Measurements from ENCODE around the gene CCDC73.

DNA sequence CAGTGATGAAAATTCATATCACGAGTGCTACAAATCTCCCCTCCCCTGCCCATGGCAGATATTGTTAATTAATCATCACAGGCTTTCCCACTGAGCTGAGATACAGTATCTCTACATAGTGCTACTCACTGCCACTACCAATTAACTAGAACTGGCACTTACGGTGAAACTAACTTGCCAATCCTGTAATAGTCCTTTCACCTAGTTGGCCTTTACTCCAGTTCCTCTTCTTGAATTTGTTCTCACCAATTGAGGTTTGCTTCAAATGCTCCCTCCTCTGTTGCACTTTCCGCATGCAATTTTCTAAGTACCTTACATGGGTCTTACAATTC is 23.4 kb upstream of the CCDC73 start:
- TF ChIP-seq, protein P1, sequence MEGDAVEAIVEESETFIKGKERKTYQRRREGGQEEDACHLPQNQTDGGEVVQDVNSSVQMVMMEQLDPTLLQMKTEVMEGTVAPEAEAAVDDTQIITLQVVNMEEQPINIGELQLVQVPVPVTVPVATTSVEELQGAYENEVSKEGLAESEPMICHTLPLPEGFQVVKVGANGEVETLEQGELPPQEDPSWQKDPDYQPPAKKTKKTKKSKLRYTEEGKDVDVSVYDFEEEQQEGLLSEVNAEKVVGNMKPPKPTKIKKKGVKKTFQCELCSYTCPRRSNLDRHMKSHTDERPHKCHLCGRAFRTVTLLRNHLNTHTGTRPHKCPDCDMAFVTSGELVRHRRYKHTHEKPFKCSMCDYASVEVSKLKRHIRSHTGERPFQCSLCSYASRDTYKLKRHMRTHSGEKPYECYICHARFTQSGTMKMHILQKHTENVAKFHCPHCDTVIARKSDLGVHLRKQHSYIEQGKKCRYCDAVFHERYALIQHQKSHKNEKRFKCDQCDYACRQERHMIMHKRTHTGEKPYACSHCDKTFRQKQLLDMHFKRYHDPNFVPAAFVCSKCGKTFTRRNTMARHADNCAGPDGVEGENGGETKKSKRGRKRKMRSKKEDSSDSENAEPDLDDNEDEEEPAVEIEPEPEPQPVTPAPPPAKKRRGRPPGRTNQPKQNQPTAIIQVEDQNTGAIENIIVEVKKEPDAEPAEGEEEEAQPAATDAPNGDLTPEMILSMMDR (IDR thresholded peaks at IDR 0.05): no peak
- no peak for TF ChIP-seq POLR2A (IDR thresholded peaks at IDR 0.05)

Measured in right lobe of liver (tissue), 4 donors.